Measurements from ENCODE around the gene AMMECR1.

- TF ChIP-seq POLR2A (IDR thresholded peaks at IDR 0.05) (no peak), CTCF (IDR thresholded peaks at IDR 0.05) (no peak), POLR2AphosphoS5 (IDR thresholded peaks at IDR 0.05) (no peak), EP300 (IDR thresholded peaks at IDR 0.05) (no peak)
Observed at GRCh38 chrX:110178179-110178865, 139.6 kb downstream of the AMMECR1 start.

All from upper lobe of left lung (tissue), 4 donors.